Thymus (tissue), 14 donors: ENCODE measurements around the gene BMP3. TPM values are rescaled to one million over a fixed set of nuclear protein-coding genes. Genes with fewer than 3 reads are reported as not detected.
"Not testable (repeated sequence)": the region's sequence is repeated elsewhere in the genome, so short reads cannot be mapped to it uniquely, and the experiment has no call there.

Experiments used
- DNase-seq, 9 donors: peaks; one replicate each; pipeline ENCODE4 v3.0.0-alpha.2; 2013; ENCODE audit warnings: low spot score in 9 of 9, low read depth in 6 of 9, missing footprints in 1 of 9
- H3K27ac ChIP-seq, 2 donors: one replicate each; pipeline ENCODE4 v1.5.1; 2013; ENCODE audit warnings: control low read depth in 1 of 2, low read depth in 1 of 2, low read length in 1 of 2, mild to moderate bottlenecking in 1 of 2, moderate library complexity in 1 of 2
- H3K27me3 ChIP-seq, 2 donors: one replicate each; pipeline ENCODE4 v1.5.1; 2013; ENCODE audit warnings: low read length in 1 of 2; ENCODE audit not compliant: control insufficient read depth in 2 of 2, insufficient read depth in 1 of 2
- H3K36me3 ChIP-seq, 2 donors: one replicate each; pipeline ENCODE4 v1.5.1; 2013; ENCODE audit warnings: low read length in 1 of 2, mild to moderate bottlenecking in 1 of 2, moderate library complexity in 1 of 2; ENCODE audit not compliant: control insufficient read depth in 2 of 2, insufficient read depth in 2 of 2
- H3K4me1 ChIP-seq, 2 donors: one replicate each; pipeline ENCODE4 v1.5.1; 2013; ENCODE audit warnings: low read length in 2 of 2; ENCODE audit not compliant: control insufficient read depth in 2 of 2, insufficient read depth in 2 of 2
- H3K4me3 ChIP-seq, 2 donors: one replicate each; pipeline ENCODE4 v1.5.1; 2013; ENCODE audit warnings: low read length in 2 of 2, control low read depth in 1 of 2, mild to moderate bottlenecking in 1 of 2
- H3K9me3 ChIP-seq, 2 donors: one replicate each; pipeline ENCODE4 v1.5.1; 2013; ENCODE audit warnings: low read length in 1 of 2, mild to moderate bottlenecking in 1 of 2; ENCODE audit not compliant: control insufficient read depth in 2 of 2, insufficient read depth in 1 of 2
- WGBS: extraction: QIAGEN DNeasy Blood & Tissue Kit; methylation state at CpG from one replicate; pipeline ENCODE4 v1.1.7; 2013; 5-methylcytosine and 5-hydroxymethylcytosine counted together
- long read RNA-seq, 10 donors: transcript quantifications; one replicate each; lab custom pipeline, GENCODE V29; 2026
- polyA plus RNA-seq: library from polyadenylated mRNA; stranded (reverse); fragments of 200-250 nt; gene quantifications from one replicate; pipeline ENCODE4 v1.2.3, GENCODE V29; 2013
- total RNA-seq: library from RNA; stranded (reverse); fragments of 120-200 nt; gene quantifications from one replicate; pipeline ENCODE4 v1.2.4, GENCODE V29; 2013
- donor health status: healthy.

BMP3 gene, protein sequence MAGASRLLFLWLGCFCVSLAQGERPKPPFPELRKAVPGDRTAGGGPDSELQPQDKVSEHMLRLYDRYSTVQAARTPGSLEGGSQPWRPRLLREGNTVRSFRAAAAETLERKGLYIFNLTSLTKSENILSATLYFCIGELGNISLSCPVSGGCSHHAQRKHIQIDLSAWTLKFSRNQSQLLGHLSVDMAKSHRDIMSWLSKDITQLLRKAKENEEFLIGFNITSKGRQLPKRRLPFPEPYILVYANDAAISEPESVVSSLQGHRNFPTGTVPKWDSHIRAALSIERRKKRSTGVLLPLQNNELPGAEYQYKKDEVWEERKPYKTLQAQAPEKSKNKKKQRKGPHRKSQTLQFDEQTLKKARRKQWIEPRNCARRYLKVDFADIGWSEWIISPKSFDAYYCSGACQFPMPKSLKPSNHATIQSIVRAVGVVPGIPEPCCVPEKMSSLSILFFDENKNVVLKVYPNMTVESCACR
- 0.09 TPM for total RNA-seq
- polyA plus RNA-seq: 0.11 TPM
- long read RNA-seq, donor 1: 0 reads
- long read RNA-seq, donor 2: 0 reads
- long read RNA-seq, donor 3: 0 reads
- long read RNA-seq, donor 4: 0 reads
- long read RNA-seq, donor 5, full-length matches to known transcripts: 2 of 2 reads
- long read RNA-seq, donor 5, partial matches to known transcripts: 0 of 2 reads
- long read RNA-seq, donor 5, other reads (novel, unspliced or antisense): 0 of 2 reads
- long read RNA-seq, donor 6: 0 reads
- long read RNA-seq, donor 7: 0 reads
- long read RNA-seq, donor 8: 0 reads
- long read RNA-seq, donor 9: 0 reads
- long read RNA-seq, donor 10: 0 reads

DNA sequence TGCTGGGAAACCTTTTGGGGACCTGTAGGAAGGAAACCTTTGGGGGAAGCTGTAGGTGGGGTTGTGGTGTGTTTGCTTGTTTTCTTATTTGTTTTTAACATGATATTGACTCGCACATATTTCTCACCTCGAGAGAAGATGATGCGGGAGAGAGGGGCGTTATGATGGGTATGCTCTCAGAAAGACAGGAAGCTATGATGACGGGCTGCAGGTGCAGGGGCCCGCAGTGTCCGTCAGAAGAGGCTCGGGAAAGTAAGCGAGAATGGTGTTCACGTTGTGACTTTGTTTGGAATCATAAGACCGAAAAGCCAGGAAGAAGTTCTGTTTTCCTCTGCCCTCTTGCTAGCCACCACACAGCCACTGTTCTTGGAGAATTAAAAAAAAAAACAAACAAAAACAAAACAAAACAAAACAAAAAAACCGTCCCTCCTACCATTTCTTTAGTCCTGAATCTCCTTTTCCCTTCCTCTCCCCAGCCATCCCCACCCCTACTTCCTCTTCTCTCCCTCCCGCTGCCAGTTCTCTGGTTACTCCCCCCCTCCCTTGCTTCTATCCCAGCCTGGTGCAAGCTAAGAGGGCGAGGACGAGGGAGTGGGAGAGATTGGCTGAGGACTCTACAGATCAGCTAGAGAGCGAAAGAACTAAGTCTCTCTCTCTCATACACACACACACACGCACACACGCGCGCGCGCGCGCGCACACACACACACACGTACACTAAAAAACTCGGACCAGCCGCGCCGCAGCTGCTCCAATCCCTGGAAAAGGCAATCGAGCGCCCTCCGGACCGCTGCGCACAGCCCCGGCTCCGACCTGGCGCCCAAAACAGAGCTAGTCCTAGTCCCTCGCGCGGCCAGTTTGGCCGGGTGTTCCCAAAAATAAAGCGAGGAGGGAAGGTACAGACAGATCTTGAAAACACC is at the start of gene BMP3:
BMP3 (plus strand) TSS at position 648 of the 920 bp plus-strand sequence. CDS start 577 bp downstream, outside the sequence.
- 3% methylated on average over 43 of the region's 43 CpGs for WGBS
- DNase-seq: no peak
- Histone ChIP-seq H3K9me3 (no peaks in the 10 kb centered on the region), H3K4me3 (peak within 1 kb of the TSS in 1 of 2 donors; percentile 1), H3K27me3 (peaks cover 32 to 50% of the 10 kb centered on the region in 2 donors), H3K4me1 (no peaks in the 10 kb centered on the region), H3K36me3 (no peaks in the 10 kb centered on the region), H3K27ac (no peak within 1 kb of the TSS)

DNA sequence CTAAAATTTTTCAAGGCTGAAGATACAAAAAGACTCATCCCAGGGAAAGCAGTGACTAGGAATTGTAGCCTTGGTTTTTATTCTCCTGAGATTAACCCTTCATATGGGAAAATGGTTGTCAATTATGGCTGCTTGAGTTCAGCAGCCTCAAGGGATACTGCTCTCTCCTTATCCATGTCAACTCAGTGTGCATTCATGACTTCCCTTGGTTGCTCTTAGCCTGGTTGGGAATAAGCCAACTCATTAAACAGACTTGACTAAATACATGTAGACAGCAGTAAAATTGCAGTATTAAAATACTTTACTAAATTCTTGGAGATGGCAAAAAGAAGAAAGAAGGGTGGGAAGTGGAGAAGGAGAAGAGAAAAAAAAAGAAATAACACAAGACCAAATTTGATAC is 44.5 kb upstream of the BMP3 start:
- Histone ChIP-seq H3K4me1 (no peaks in the 10 kb centered on the region), H3K27ac (no peak overlapping the region), H3K36me3 (no peaks in the 10 kb centered on the region), H3K4me3 (no peak overlapping the region), H3K27me3 (no peaks in the 10 kb centered on the region), H3K9me3 (no peaks in the 10 kb centered on the region)
- DNase-seq: no peak

DNA sequence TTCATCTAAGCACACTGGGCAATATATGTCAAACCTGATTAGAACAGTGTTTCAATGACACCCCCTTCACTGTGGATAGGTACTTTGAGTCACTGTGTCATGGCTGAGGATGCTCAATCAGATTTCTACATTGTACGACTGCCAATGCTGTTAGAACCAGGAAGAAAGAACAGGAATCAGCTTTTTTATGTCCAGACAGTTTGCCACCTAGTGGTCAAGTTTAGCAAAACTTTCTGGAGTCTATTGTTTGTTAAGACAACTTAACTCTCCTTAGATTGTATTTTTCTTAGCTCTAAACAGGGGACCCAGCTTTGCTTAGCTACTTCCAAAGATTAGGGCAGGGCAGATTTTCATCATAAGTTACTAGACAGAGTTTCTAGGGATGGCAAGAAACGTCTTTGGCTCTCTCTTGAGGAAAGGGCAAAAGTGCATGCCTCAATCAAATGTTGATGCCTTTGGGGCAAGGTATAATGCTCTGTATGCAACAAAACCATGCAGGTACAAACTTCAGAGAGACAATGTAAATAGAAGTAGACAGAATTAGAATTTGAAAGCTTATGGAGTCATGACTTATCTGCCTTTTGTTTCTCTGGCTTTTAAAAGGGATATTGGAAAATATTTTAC is 40.5 kb upstream of the BMP3 start:
- H3K27ac ChIP-seq: no peak overlapping the region
- no peaks in the 10 kb centered on the region for H3K4me1 ChIP-seq
- DNase-seq: peak; percentile 2 to 79 (median 34)
- WGBS: 23% methylated on average over 2 of the region's 2 CpGs
- no peak overlapping the region for H3K4me3 ChIP-seq
- H3K27me3 ChIP-seq: no peaks in the 10 kb centered on the region
- no peaks in the 10 kb centered on the region for H3K9me3 ChIP-seq
- no peaks in the 10 kb centered on the region for H3K36me3 ChIP-seq

DNA sequence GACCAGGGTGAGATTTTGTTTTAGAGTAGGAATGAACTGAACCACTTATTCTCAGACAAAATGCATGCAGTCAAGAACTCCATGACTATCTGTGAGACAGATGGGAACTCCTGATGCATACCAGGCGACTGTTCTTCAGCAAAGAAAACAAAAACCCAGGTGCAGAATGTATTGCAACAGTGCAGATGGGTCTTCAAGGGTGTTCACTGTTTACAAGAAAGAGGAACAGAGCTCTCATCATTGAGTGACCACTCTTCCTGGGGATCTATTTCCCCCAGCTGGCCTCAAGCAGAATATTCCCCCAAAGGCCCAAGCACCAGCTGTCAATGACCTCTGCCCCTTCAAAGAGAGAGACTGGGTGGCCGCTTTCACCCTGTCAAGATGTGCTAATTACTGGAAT is 39.7 kb upstream of the BMP3 start:
- no peaks in the 10 kb centered on the region for H3K9me3 ChIP-seq
- no peak overlapping the region for H3K27ac ChIP-seq
- no peaks in the 10 kb centered on the region for H3K36me3 ChIP-seq
- H3K4me3 ChIP-seq: no peak overlapping the region
- H3K4me1 ChIP-seq: no peaks in the 10 kb centered on the region
- DNase-seq: no peak
- WGBS: 81% methylated on average over 2 of the region's 2 CpGs
- H3K27me3 ChIP-seq: no peaks in the 10 kb centered on the region

DNA sequence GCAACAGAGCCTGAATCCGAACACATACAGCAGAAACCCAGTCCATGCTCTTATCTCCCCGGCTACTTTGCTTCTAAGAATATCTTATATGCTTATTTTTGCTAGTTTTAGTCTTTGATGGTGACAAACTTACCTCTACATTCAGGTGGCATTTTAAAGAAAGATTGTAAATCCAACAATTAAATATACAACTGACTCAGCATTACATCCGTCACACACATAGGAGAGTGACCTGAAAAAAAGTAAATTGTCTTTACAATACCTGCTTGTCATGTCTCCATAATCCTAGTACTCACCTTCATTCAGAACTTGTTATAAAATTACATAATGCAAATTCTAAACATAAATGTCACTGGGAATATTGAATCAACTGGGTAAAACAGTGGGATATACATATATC is 30.6 kb upstream of the BMP3 start:
- 92% methylated on average over 3 of the region's 3 CpGs for whole genome bisulfite sequencing
- Histone ChIP-seq H3K4me1 (no peaks in the 10 kb centered on the region), H3K4me3 (no peak overlapping the region), H3K27ac (no peak overlapping the region), H3K36me3 (no peaks in the 10 kb centered on the region), H3K9me3 (no peaks in the 10 kb centered on the region), H3K27me3 (no peaks in the 10 kb centered on the region)
- no peak for DNase-seq

DNA sequence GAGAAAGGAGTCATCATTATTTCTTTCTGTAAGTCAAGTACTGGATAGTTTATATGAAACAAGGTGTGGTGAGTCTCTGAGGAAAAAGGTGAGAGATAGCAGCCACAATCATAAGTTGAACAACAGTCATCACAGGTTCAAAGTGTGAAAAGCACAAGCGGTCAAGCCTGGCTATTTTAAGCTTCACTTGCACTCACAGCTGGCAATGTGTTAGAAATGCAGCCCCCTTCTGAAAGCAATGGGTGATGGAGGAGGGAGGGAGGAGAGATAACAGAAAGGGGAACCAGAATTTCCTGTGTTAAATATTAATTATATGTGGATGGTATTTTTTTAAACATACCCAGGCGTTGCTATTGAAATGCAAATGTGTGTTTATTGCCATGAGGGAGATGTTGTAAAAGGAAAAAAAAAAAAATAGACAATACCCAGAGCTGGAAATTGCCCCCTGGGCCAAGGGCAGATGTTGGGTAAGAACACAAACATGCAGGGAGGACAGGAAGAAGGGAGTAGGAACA is 26.9 kb upstream of the BMP3 start:
- Histone ChIP-seq H3K4me1 (no peaks in the 10 kb centered on the region), H3K36me3 (no peaks in the 10 kb centered on the region), H3K27me3 (no peaks in the 10 kb centered on the region), H3K9me3 (no peaks in the 10 kb centered on the region), H3K27ac (no peak overlapping the region), H3K4me3 (no peak overlapping the region)
- DNase-seq: no peak
- WGBS: 39% methylated on average over 2 of the region's 2 CpGs

DNA sequence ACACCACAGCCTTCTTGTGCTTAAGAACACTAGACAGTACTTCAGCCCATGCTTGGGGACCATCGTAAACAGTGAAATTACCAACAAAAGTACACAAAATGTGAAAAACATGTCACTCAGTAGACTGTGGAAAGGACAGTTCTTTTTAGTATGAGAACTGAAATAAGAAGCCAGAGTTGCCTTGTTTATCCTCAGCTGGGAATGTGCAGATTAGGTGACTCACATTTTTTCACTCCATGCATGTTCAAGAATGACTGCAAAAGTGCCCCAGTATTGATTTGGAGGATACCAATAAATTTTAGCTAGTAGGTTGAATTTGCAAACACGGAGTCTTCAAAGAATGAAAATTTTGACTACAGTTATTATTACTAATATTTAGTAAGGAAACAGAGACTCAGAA is 23.1 kb upstream of the BMP3 start:
- H3K27me3 ChIP-seq: no peaks in the 10 kb centered on the region
- WGBS: 95% methylated on average over 2 of the region's 2 CpGs
- no peaks in the 10 kb centered on the region for H3K36me3 ChIP-seq
- H3K4me3 ChIP-seq: no peak overlapping the region
- no peak overlapping the region for H3K27ac ChIP-seq
- no peaks in the 10 kb centered on the region for H3K4me1 ChIP-seq
- DNase-seq: no peak
- H3K9me3 ChIP-seq: no peaks in the 10 kb centered on the region

DNA sequence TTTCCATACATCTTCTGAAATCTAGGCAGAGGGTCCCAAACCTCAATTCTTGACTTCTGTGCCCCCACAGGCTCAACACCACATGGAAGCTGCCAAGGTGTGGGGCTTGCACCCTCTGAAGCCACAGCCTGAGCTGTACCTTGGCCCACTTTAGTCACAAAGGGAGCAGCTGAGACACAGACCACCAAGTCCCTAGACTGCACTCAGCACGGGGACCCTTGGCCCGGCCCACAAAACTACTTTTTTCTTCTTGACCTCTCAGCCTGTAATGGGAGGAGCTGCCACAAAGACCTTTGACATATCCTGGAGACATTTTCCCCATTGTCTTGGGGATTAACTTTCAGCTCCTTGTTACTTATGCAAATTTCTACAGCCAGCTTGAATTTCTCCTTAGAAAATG is 13.9 kb upstream of the BMP3 start:
- H3K4me3 ChIP-seq, DNase-seq, H3K4me1 ChIP-seq, H3K27me3 ChIP-seq, H3K27ac ChIP-seq, H3K9me3 ChIP-seq, H3K36me3 ChIP-seq: not testable (repeated sequence)
- 84% methylated on average over 2 of the region's 2 CpGs for WGBS
